K562 (cell line): ENCODE results near the gene TCFL5. TPM values are rescaled to one million over a fixed set of nuclear protein-coding genes. Genes with fewer than 3 reads are reported as not detected.

Experiments
- EP300 ChIP-seq: IDR thresholded peaks from 2 replicates; pipeline ENCODE4 v1.6.1; 2012; ENCODE audit warnings: low read length, improper control_type of control experiment
- HNRNPL ChIP-seq: fragments of 200-400 bp; formaldehyde crosslinking; IDR thresholded peaks from 2 replicates; pipeline ENCODE4 v1.6.1; 2017; ENCODE audit warnings: low read depth, mild to moderate bottlenecking, low read length
- KDM5B ChIP-seq: fragments of 200-600 bp; sonication (generic); IDR thresholded peaks from 2 replicates; pipeline ENCODE4 v1.6.1; 2012; ENCODE audit warnings: low read depth, mild to moderate bottlenecking, moderate library complexity, low read length, control low read depth, inconsistent platforms; ENCODE audit not compliant: insufficient replicate concordance
- NFXL1 ChIP-seq: fragments of 450-650 bp; formaldehyde crosslinking; IDR thresholded peaks from 2 replicates; pipeline ENCODE4 v1.4.0; 2021; ENCODE audit warnings: mild to moderate bottlenecking
- NUFIP1 ChIP-seq: fragments of 450-650 bp; IDR thresholded peaks from 2 replicates; pipeline ENCODE4 v1.6.1; 2018; ENCODE audit not compliant: partially characterized antibody
- OTX1 ChIP-seq: fragments of 450-650 bp; formaldehyde crosslinking; IDR thresholded peaks from 2 replicates; pipeline ENCODE4 v1.4.0; 2022; ENCODE audit warnings: mild to moderate bottlenecking
- SIN3A ChIP-seq, 2 experiments: fragments of 150-350 bp in 1 of 2; IDR thresholded peaks; 2 replicates each; pipeline ENCODE4 v1.6.1; 2011 to 2016; ENCODE audit warnings: borderline replicate concordance in 2 of 2, low read depth in 2 of 2, low read length in 2 of 2, mild to moderate bottlenecking in 2 of 2, moderate library complexity in 2 of 2; ENCODE audit not compliant: control insufficient read depth in 1 of 2
- SREBF2 ChIP-seq: sonication (generic); formaldehyde crosslinking; IDR thresholded peaks from 2 replicates; pipeline ENCODE4 v1.4.0; 2020; ENCODE audit warnings: mild to moderate bottlenecking, missing genetic modification reagents
- TAF9B ChIP-seq: fragments of 450-650 bp; IDR thresholded peaks from 2 replicates; pipeline ENCODE4 v1.6.1; 2018; ENCODE audit warnings: mild to moderate bottlenecking; ENCODE audit not compliant: partially characterized antibody
- YY1 ChIP-seq, 3 experiments: IDR thresholded peaks; 2 replicates each; pipeline ENCODE4 v1.6.1; 2011; ENCODE audit warnings: low read length in 2 of 3, mild to moderate bottlenecking in 2 of 3, moderate library complexity in 2 of 3, borderline replicate concordance in 1 of 3, control low read depth in 1 of 3, low read depth in 1 of 3; ENCODE audit not compliant: insufficient read depth in 3 of 3, insufficient replicate concordance in 2 of 3, control insufficient read depth in 1 of 3, insufficient read length in 1 of 3; ENCODE audit errors: extremely low read depth in 1 of 3
- ZNF354B ChIP-seq: fragments of 250-450 bp; sonication (Bioruptor Pico); IDR thresholded peaks from 2 replicates; pipeline ENCODE4 v1.4.0; 2020
- ZNF507 ChIP-seq: conservative IDR thresholded peaks from 2 replicates; pipeline ENCODE4 v1.6.1; 2017; ENCODE audit warnings: missing genetic modification characterization, missing compliant biosample characterization
- ZNF592 ChIP-seq: fragments of 450-650 bp; IDR thresholded peaks from 2 replicates; pipeline ENCODE4 v1.6.1; 2017; ENCODE audit warnings: antibody characterized with exemption, mild to moderate bottlenecking
- ZNF639 ChIP-seq, 2 experiments: fragments of 200-800 bp in 1 of 2; sonication (Bioruptor generic) in 1 of 2; sonication (generic) in 1 of 2; formaldehyde crosslinking in 1 of 2; IDR thresholded peaks in 1 of 2; conservative IDR thresholded peaks in 1 of 2; 2 replicates each; pipeline versions ENCODE4 v1.5.0 to v1.6.1; 2016 to 2020; ENCODE audit warnings: missing compliant biosample characterization in 1 of 2, missing genetic modification characterization in 1 of 2, missing genetic modification reagents in 1 of 2
- ZNF717 ChIP-seq: fragments of 250-450 bp; sonication (Bioruptor Pico); IDR thresholded peaks from 2 replicates; pipeline ENCODE4 v1.5.0; 2021
- polyA plus RNA-seq, 8 experiments: library from polyadenylated mRNA; depleted of rRNA in 4 of 8; stranded (reverse) in 5 of 8; unstranded in 3 of 8; fragments of >200 nt; fragmentation: Nextera tagmentation in 2 of 8; fragmentation: Illumina TruSeq in 1 of 8; extraction: Ambion mirVana in 2 of 8; extraction: Trizol in 1 of 8; gene quantifications; 2 replicates each; pipeline versions ENCODE4 v1.2.1 to v1.2.3, GENCODE V29; 2011 to 2014; ENCODE audit warnings: inconsistent platforms in 1 of 8, missing spikeins in 1 of 8
- total RNA-seq, 7 experiments: library from RNA; depleted of rRNA in 6 of 7; stranded (reverse); fragments of >200 nt in 6 of 7; fragmentation: Illumina TruSeq in 2 of 7; extraction: Trizol in 2 of 7; gene quantifications; 2 replicates each; pipeline versions ENCODE4 v1.2.1 to v1.2.3, GENCODE V29; 2011 to 2021; ENCODE audit warnings: low replicate concordance in 1 of 7
- TF ChIP-seq, protein P1 (sequence below): sonication (generic); formaldehyde crosslinking; IDR thresholded peaks from 2 replicates; pipeline ENCODE4 v1.8.0; 2022; ENCODE audit warnings: mild to moderate bottlenecking, missing genetic modification reagents, borderline replicate concordance

The TCFL5 gene
- total and polyA plus RNA-seq, 9 of the 15 experiments (the other 6 are each of a cell fraction or from before 2014, with no cell fraction given) = 1.00 to 12.6 (median 9.1) TPM

- TF ChIP-seq TAF9B (no peak), SIN3A (IDR thresholded peaks at IDR 0.05; ENCODE audit: borderline replicate concordance in 2 of 2, control insufficient read depth in 1 of 2, low read depth in 2 of 2, low read length in 2 of 2) (0 out of 4 replicates have a peak, but pooled peaks of 1 of the 2 experiments have one; percentile 42), YY1 (IDR thresholded peaks at IDR 0.05; ENCODE audit: borderline replicate concordance in 1 of 3, control insufficient read depth in 1 of 3, extremely low read depth in 1 of 3, insufficient read depth in 3 of 3, insufficient read length in 1 of 3, insufficient replicate concordance in 2 of 3, low read depth in 1 of 3, low read length in 2 of 3) (no peak), NUFIP1 (no peak), ZNF354B (CRISPR knock-in tag) (no peak), EP300 (no peak), NFXL1 (CRISPR knock-in tag) (no peak), SREBF2 (CRISPR knock-in tag) (no peak), ZNF592 (peak; percentile 49), ZNF507 (tag) (no peak), OTX1 (CRISPR knock-in tag) (no peak), HNRNPL (no peak), KDM5B (peak; percentile 8), ZNF639 (CRISPR knock-in tag; conservative IDR thresholded peaks at IDR 0.05 in 1 of 2, IDR thresholded peaks at IDR 0.05 in 1 of 2) (no peak), ZNF717 (CRISPR knock-in tag) (no peak)
- TF ChIP-seq, protein P1, sequence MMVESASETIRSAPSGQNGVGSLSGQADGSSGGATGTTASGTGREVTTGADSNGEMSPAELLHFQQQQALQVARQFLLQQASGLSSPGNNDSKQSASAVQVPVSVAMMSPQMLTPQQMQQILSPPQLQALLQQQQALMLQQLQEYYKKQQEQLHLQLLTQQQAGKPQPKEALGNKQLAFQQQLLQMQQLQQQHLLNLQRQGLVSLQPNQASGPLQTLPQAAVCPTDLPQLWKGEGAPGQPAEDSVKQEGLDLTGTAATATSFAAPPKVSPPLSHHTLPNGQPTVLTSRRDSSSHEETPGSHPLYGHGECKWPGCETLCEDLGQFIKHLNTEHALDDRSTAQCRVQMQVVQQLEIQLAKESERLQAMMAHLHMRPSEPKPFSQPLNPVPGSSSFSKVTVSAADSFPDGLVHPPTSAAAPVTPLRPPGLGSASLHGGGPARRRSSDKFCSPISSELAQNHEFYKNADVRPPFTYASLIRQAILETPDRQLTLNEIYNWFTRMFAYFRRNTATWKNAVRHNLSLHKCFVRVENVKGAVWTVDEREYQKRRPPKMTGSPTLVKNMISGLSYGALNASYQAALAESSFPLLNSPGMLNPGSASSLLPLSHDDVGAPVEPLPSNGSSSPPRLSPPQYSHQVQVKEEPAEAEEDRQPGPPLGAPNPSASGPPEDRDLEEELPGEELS (CRISPR knock-in tag) = no peak
These were observed 67.9 kb downstream of the TCFL5 start (continued) for GRCh38 chr20:62793757-62794006.
